Karpas-422 (cell line): ENCODE data around the gene FAM174B. TPM values are rescaled to one million over a fixed set of nuclear protein-coding genes. Genes with fewer than 3 reads are reported as not detected.

Experiments
- DNase-seq: peaks from one replicate; pipeline ENCODE4 v3.0.0-alpha.2; 2015
- H2AFZ ChIP-seq: fragments of 200-600 bp; sonication (generic); 2 replicates; pipeline ENCODE4 v1.6.1; 2014; ENCODE audit warnings: antibody characterized with exemption, low read length, mixed read lengths
- H3K27ac ChIP-seq: fragments of 200-600 bp; sonication (generic); 2 replicates; pipeline ENCODE4 v1.5.1; 2014; ENCODE audit warnings: mild to moderate bottlenecking, low read length, moderate library complexity
- H3K27me3 ChIP-seq: fragments of 200-600 bp; sonication (generic); 2 replicates; pipeline ENCODE4 v1.6.1; 2014; ENCODE audit warnings: low read length, mixed read lengths
- H3K36me3 ChIP-seq: fragments of 200-600 bp; sonication (generic); 2 replicates; pipeline ENCODE4 v1.6.1; 2014; ENCODE audit warnings: low read length, mixed read lengths; ENCODE audit not compliant: insufficient read depth
- H3K4me1 ChIP-seq: fragments of 200-600 bp; sonication (generic); 2 replicates; pipeline ENCODE4 v1.6.1; 2014; ENCODE audit warnings: mild to moderate bottlenecking, low read length, mixed read lengths
- H3K4me2 ChIP-seq: fragments of 200-600 bp; sonication (generic); 2 replicates; pipeline ENCODE4 v1.6.1; 2014; ENCODE audit warnings: low read length, low read depth, mild to moderate bottlenecking; ENCODE audit not compliant: poor library complexity, severe bottlenecking
- H3K4me3 ChIP-seq: fragments of 200-600 bp; sonication (generic); 2 replicates; pipeline ENCODE4 v1.5.1; 2014; ENCODE audit warnings: mild to moderate bottlenecking, antibody characterized with exemption, low read length, mixed read lengths
- H3K79me2 ChIP-seq: fragments of 200-600 bp; sonication (generic); 2 replicates; pipeline ENCODE4 v1.6.1; 2014; ENCODE audit warnings: mild to moderate bottlenecking, low read length, mixed read lengths
- H3K9ac ChIP-seq: fragments of 200-600 bp; sonication (generic); 2 replicates; pipeline ENCODE4 v1.6.0; 2014; ENCODE audit warnings: low read length
- H3K9me2 ChIP-seq: fragments of 200-600 bp; sonication (generic), shearing (Covaris generic); replicated peaks from 2 replicates; pipeline ENCODE4 v1.6.0; 2014; ENCODE audit warnings: mild to moderate bottlenecking, low read length, moderate library complexity; ENCODE audit not compliant: insufficient read depth
- H3K9me3 ChIP-seq: fragments of 300-700, 200-600 bp; sonication (generic); 2 replicates; pipeline ENCODE4 v1.6.1; 2014; ENCODE audit warnings: low read length, mixed read lengths
- H4K20me1 ChIP-seq: fragments of 200-600 bp; sonication (generic); 2 replicates; pipeline ENCODE4 v1.6.1; 2014; ENCODE audit warnings: mild to moderate bottlenecking, antibody characterized with exemption, low read length, low read depth; ENCODE audit not compliant: insufficient read depth
- total RNA-seq: library from RNA; depleted of rRNA; stranded (reverse); fragments of >200 nt; shearing (Covaris generic); gene quantifications from 2 replicates; pipeline ENCODE4 v1.2.3, GENCODE V29; 2014; ENCODE audit warnings: low replicate concordance

Gene FAM174B
- total RNA-seq, 1 experiment from 2014 or later: not detected

- no peaks in the 10 kb centered on the region for H3K27me3 ChIP-seq
- H3K79me2 ChIP-seq: no peaks in the 10 kb centered on the region
These were observed 22.2 kb downstream of the FAM174B start for GRCh38 chr15:92633418-92633817.

DNA sequence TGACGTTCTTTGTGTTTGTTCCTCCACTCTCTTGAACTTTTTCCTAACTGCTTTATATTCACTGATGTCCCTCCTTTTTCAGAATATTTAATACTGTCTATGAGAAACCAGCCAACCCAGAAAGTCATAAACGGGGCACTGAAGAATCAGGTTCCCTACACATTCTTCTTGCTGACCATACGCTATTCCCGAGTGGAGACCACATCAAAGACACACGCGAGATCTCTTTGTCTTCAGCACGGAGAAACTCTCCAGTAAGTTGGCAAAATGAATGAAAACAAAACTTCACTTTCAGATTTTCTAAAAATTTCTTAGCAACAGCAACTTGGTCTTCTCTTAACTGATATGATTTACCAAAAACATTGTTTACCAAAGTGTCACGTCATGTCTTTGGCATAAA lies 22.6 kb downstream of the FAM174B start:
- no peaks in the 10 kb centered on the region for H3K27me3 ChIP-seq
- no peaks in the 10 kb centered on the region for H3K79me2 ChIP-seq
- no peaks in the 10 kb centered on the region for H4K20me1 ChIP-seq
- H3K9ac ChIP-seq: no peak overlapping the region
- no peak overlapping the region for H3K27ac ChIP-seq
- H3K9me2 ChIP-seq: no peaks in the 10 kb centered on the region
- H3K4me1 ChIP-seq: no peaks in the 10 kb centered on the region
- H3K4me2 ChIP-seq: no peak overlapping the region
- DNase-seq: no peak
- no peak overlapping the region for H2AFZ ChIP-seq
- no peak overlapping the region for H3K4me3 ChIP-seq
- H3K36me3 ChIP-seq: no peaks in the 10 kb centered on the region
- H3K9me3 ChIP-seq: no peaks in the 10 kb centered on the region

More at GRCh38 chr15:92633418-92633817, 22.2 kb downstream of the FAM174B start:
- Histone ChIP-seq H3K4me3 (no peak overlapping the region), H3K4me1 (no peaks in the 10 kb centered on the region), H3K36me3 (no peaks in the 10 kb centered on the region), H3K4me2 (no peak overlapping the region), H3K9me3 (no peaks in the 10 kb centered on the region), H2AFZ (no peak overlapping the region), H3K9me2 (no peaks in the 10 kb centered on the region), H3K27ac (no peak overlapping the region), H3K9ac (no peak overlapping the region), H4K20me1 (no peaks in the 10 kb centered on the region)
- no peak for DNase-seq

GRCh38 chr15:92631721-92632120 lies 23.9 kb downstream of the FAM174B start:
- Histone ChIP-seq H3K4me3 (no peak overlapping the region), H3K4me1 (no peaks in the 10 kb centered on the region), H3K4me2 (no peak overlapping the region), H4K20me1 (no peaks in the 10 kb centered on the region), H2AFZ (no peak overlapping the region), H3K9me2 (no peaks in the 10 kb centered on the region), H3K9ac (no peak overlapping the region), H3K27me3 (no peaks in the 10 kb centered on the region), H3K27ac (no peak overlapping the region), H3K36me3 (no peaks in the 10 kb centered on the region), H3K79me2 (no peaks in the 10 kb centered on the region), H3K9me3 (no peaks in the 10 kb centered on the region)
- DNase-seq: peak; percentile 58

DNA sequence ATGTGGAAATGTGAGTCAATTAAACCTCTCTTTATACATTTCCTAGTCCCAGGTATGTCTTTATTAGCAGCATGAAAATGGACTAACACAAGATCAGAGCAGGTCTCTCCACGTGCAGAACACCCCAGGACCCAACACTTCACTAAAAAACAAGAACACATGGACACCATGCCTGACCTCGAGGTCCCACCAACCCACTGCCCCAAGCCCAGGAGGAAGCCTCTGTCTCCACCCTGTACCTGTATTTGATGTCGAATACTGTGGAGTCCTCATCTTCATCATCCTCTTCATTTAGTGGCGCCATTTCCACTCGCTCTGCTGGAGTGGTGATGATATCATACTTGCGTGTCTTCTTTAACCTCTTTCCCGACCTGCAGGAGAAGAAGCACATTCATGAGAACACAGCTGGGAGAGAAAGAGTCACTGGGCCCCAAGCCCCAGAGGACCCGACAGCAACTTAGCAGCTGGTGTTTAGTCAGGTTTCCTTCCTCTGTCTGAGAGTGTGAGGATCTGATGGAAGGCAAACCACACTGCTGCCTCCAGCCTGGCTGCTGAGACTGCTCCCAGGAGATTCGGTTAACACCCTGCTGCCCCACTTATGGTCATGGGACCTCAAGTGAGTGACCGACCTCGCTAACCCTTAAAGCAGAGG lies 25.5 kb downstream of the FAM174B start:
- DNase-seq: no peak
- H3K9me3 ChIP-seq: no peaks in the 10 kb centered on the region
- no peaks in the 10 kb centered on the region for H3K79me2 ChIP-seq
- H3K27ac ChIP-seq: no peak overlapping the region
- H3K9me2 ChIP-seq: no peaks in the 10 kb centered on the region
- no peak overlapping the region for H3K4me3 ChIP-seq
- H2AFZ ChIP-seq: no peak overlapping the region
- H3K36me3 ChIP-seq: no peaks in the 10 kb centered on the region
- H3K4me1 ChIP-seq: no peaks in the 10 kb centered on the region
- H3K27me3 ChIP-seq: no peaks in the 10 kb centered on the region
- no peak overlapping the region for H3K4me2 ChIP-seq
- H4K20me1 ChIP-seq: no peaks in the 10 kb centered on the region
- no peak overlapping the region for H3K9ac ChIP-seq

- Histone ChIP-seq H3K79me2 (no peaks in the 10 kb centered on the region), H3K9me2 (no peaks in the 10 kb centered on the region), H3K27ac (no peak overlapping the region), H3K9me3 (no peaks in the 10 kb centered on the region), H3K36me3 (no peaks in the 10 kb centered on the region), H3K9ac (no peak overlapping the region), H3K4me1 (no peaks in the 10 kb centered on the region), H3K4me2 (no peak overlapping the region), H3K27me3 (no peaks in the 10 kb centered on the region), H4K20me1 (no peaks in the 10 kb centered on the region), H2AFZ (no peak overlapping the region), H3K4me3 (no peak overlapping the region)
- DNase-seq: no peak
These were observed 26.1 kb downstream of the FAM174B start for GRCh38 chr15:92629276-92629974.

- H2AFZ ChIP-seq: no peak overlapping the region
- H3K79me2 ChIP-seq: no peaks in the 10 kb centered on the region
- no peaks in the 10 kb centered on the region for H3K36me3 ChIP-seq
- H3K9me3 ChIP-seq: no peaks in the 10 kb centered on the region
- H3K9me2 ChIP-seq: no peaks in the 10 kb centered on the region
- H3K4me3 ChIP-seq: no peak overlapping the region
- no peaks in the 10 kb centered on the region for H3K4me1 ChIP-seq
- H3K4me2 ChIP-seq: no peak overlapping the region
- H4K20me1 ChIP-seq: no peaks in the 10 kb centered on the region
- no peaks in the 10 kb centered on the region for H3K27me3 ChIP-seq
- no peak overlapping the region for H3K9ac ChIP-seq
- no peak overlapping the region for H3K27ac ChIP-seq
- DNase-seq: no peak
These were observed 28.6 kb downstream of the FAM174B start for GRCh38 chr15:92627014-92627413.

GRCh38 chr15:92625251-92625980 lies 30.2 kb downstream of the FAM174B start:
- Histone ChIP-seq H3K79me2 (no peaks in the 10 kb centered on the region), H3K9me2 (no peaks in the 10 kb centered on the region), H3K4me1 (no peaks in the 10 kb centered on the region), H3K9me3 (no peaks in the 10 kb centered on the region), H4K20me1 (no peaks in the 10 kb centered on the region), H3K4me2 (no peak overlapping the region), H2AFZ (no peak overlapping the region), H3K27ac (no peak overlapping the region), H3K36me3 (no peaks in the 10 kb centered on the region), H3K4me3 (no peak overlapping the region), H3K9ac (no peak overlapping the region), H3K27me3 (no peaks in the 10 kb centered on the region)
- no peak for DNase-seq

GRCh38 chr15:92624401-92624991 lies 31.1 kb downstream of the FAM174B start:
- no peaks in the 10 kb centered on the region for H3K27me3 ChIP-seq
- H3K27ac ChIP-seq: no peak overlapping the region
- no peaks in the 10 kb centered on the region for H3K4me1 ChIP-seq
- H3K4me3 ChIP-seq: no peak overlapping the region
- no peaks in the 10 kb centered on the region for H3K9me2 ChIP-seq
- no peak overlapping the region for H2AFZ ChIP-seq
- no peaks in the 10 kb centered on the region for H3K9me3 ChIP-seq
- H3K9ac ChIP-seq: no peak overlapping the region
- no peak overlapping the region for H3K4me2 ChIP-seq
- H4K20me1 ChIP-seq: no peaks in the 10 kb centered on the region
- DNase-seq: no peak
- H3K79me2 ChIP-seq: no peaks in the 10 kb centered on the region
- no peaks in the 10 kb centered on the region for H3K36me3 ChIP-seq
